HepG2 (cell line): ENCODE data around the gene ARHGEF1. TPM values are rescaled to one million over a fixed set of nuclear protein-coding genes. Genes with fewer than 3 reads are reported as not detected.

ENCODE experiments used
- ETS1 ChIP-seq: sonication (generic); formaldehyde crosslinking; IDR thresholded peaks from 2 replicates; pipeline ENCODE4 v1.4.0; 2020; ENCODE audit warnings: missing genetic modification reagents
- HNRNPLL ChIP-seq: fragments of 200-400 bp; formaldehyde crosslinking; IDR thresholded peaks from 2 replicates; pipeline ENCODE4 v1.6.1; 2017; ENCODE audit warnings: mild to moderate bottlenecking, low read depth, low read length; ENCODE audit not compliant: poor library complexity, severe bottlenecking
- MYNN ChIP-seq: sonication (generic); formaldehyde crosslinking; IDR thresholded peaks from 2 replicates; pipeline ENCODE4 v1.4.0; 2020; ENCODE audit warnings: mild to moderate bottlenecking, low read depth, missing genetic modification reagents
- NAIF1 ChIP-seq: sonication (generic); formaldehyde crosslinking; IDR thresholded peaks from 2 replicates; pipeline ENCODE4 v1.5.0; 2020; ENCODE audit warnings: mild to moderate bottlenecking, missing genetic modification reagents, borderline replicate concordance
- NBN ChIP-seq: fragments of 450-650 bp; conservative IDR thresholded peaks from 2 replicates; pipeline ENCODE4 v1.6.1; 2017
- POLR2AphosphoS5 ChIP-seq: IDR thresholded peaks from 2 replicates; pipeline ENCODE4 v1.6.1; 2012; ENCODE audit warnings: low read depth, low read length
- SKI ChIP-seq: fragments of 450-650 bp; IDR thresholded peaks from one replicate; pipeline ENCODE4 v1.6.1; 2018; ENCODE audit warnings: mild to moderate bottlenecking; ENCODE audit not compliant: partially characterized antibody
- SP5 ChIP-seq: IDR thresholded peaks from 2 replicates; pipeline ENCODE4 v1.6.1; 2016; ENCODE audit warnings: low read depth, borderline replicate concordance
- ZC3H4 ChIP-seq: sonication (generic); formaldehyde crosslinking; IDR thresholded peaks from 2 replicates; pipeline ENCODE4 v1.4.0; 2020; ENCODE audit warnings: missing genetic modification reagents, borderline replicate concordance
- ZNF329 ChIP-seq: sonication (generic); formaldehyde crosslinking; IDR thresholded peaks from 2 replicates; pipeline ENCODE4 v1.9.0; 2021; ENCODE audit warnings: low read depth, mild to moderate bottlenecking, missing genetic modification reagents
- ZNF335 ChIP-seq: sonication (generic); formaldehyde crosslinking; IDR thresholded peaks from 2 replicates; pipeline ENCODE4 v1.4.0; 2020; ENCODE audit warnings: missing genetic modification reagents
- ZNF550 ChIP-seq: sonication (generic); formaldehyde crosslinking; IDR thresholded peaks from 2 replicates; pipeline ENCODE4 v1.4.0; 2020; ENCODE audit warnings: mild to moderate bottlenecking, missing genetic modification reagents, borderline replicate concordance
- ZNF557 ChIP-seq: sonication (generic); formaldehyde crosslinking; IDR thresholded peaks from 2 replicates; pipeline ENCODE4 v1.4.0; 2020; ENCODE audit warnings: missing genetic modification reagents
- ZNF614 ChIP-seq: IDR thresholded peaks from 2 replicates; pipeline ENCODE4 v1.6.1; 2018; ENCODE audit warnings: missing biosample characterization, missing genetic modification reagents, inconsistent platforms, borderline replicate concordance
- ZNF737 ChIP-seq: sonication (generic); formaldehyde crosslinking; IDR thresholded peaks from 2 replicates; pipeline ENCODE4 v1.5.0; 2020; ENCODE audit warnings: missing genetic modification reagents, mild to moderate bottlenecking, borderline replicate concordance
- ZNF75D ChIP-seq: sonication (generic); formaldehyde crosslinking; IDR thresholded peaks from 2 replicates; pipeline ENCODE4 v1.8.1; 2023; ENCODE audit warnings: missing genetic modification reagents, mild to moderate bottlenecking, borderline replicate concordance
- ZNF775 ChIP-seq: sonication (generic); formaldehyde crosslinking; IDR thresholded peaks from 2 replicates; pipeline ENCODE4 v1.4.0; 2020; ENCODE audit warnings: missing genetic modification reagents, mild to moderate bottlenecking, moderate library complexity, borderline replicate concordance
- ZSCAN12 ChIP-seq: sonication (generic); formaldehyde crosslinking; IDR thresholded peaks from 2 replicates; pipeline ENCODE4 v1.9.0; 2021; ENCODE audit warnings: mild to moderate bottlenecking, missing genetic modification reagents
- polyA plus RNA-seq, 8 experiments: library from polyadenylated mRNA; depleted of rRNA in 3 of 8; stranded (reverse) in 7 of 8; unstranded in 1 of 8; fragments of >200 nt; fragmentation: Illumina TruSeq in 4 of 8; extraction: Trizol in 4 of 8; gene quantifications; 2 replicates each; pipeline versions ENCODE4 v1.2.1 to v1.2.3, GENCODE V29; 2011 to 2016; ENCODE audit warnings: low read depth in 4 of 8, missing spikeins in 1 of 8, mixed read lengths in 1 of 8; ENCODE audit not compliant: insufficient read depth in 1 of 8
- total RNA-seq, 5 experiments: library from RNA; depleted of rRNA; stranded (reverse); fragments of >200 nt; fragmentation: Illumina TruSeq; extraction: Trizol; gene quantifications; 2 replicates each; pipeline ENCODE4 v1.2.3, GENCODE V29; 2016; ENCODE audit warnings: low read depth in 1 of 5
- TF ChIP-seq, protein P1 (sequence below): sonication (generic); formaldehyde crosslinking; IDR thresholded peaks from one replicate; pipeline ENCODE4 v1.5.1; 2020; ENCODE audit warnings: mild to moderate bottlenecking, missing genetic modification reagents; ENCODE audit errors: not compliant biosample characterization
- TF ChIP-seq, protein P2 (sequence below): sonication (generic); formaldehyde crosslinking; IDR thresholded peaks from 2 replicates; pipeline ENCODE4 v1.5.0; 2020; ENCODE audit warnings: missing genetic modification reagents, mild to moderate bottlenecking, borderline replicate concordance

ARHGEF1 gene
- total and polyA plus RNA-seq, 2 of the 13 experiments (the other 11 are each of a cell fraction or from before 2014, with no cell fraction given) = 33.7 to 34.7 TPM

- TF ChIP-seq, protein P1, sequence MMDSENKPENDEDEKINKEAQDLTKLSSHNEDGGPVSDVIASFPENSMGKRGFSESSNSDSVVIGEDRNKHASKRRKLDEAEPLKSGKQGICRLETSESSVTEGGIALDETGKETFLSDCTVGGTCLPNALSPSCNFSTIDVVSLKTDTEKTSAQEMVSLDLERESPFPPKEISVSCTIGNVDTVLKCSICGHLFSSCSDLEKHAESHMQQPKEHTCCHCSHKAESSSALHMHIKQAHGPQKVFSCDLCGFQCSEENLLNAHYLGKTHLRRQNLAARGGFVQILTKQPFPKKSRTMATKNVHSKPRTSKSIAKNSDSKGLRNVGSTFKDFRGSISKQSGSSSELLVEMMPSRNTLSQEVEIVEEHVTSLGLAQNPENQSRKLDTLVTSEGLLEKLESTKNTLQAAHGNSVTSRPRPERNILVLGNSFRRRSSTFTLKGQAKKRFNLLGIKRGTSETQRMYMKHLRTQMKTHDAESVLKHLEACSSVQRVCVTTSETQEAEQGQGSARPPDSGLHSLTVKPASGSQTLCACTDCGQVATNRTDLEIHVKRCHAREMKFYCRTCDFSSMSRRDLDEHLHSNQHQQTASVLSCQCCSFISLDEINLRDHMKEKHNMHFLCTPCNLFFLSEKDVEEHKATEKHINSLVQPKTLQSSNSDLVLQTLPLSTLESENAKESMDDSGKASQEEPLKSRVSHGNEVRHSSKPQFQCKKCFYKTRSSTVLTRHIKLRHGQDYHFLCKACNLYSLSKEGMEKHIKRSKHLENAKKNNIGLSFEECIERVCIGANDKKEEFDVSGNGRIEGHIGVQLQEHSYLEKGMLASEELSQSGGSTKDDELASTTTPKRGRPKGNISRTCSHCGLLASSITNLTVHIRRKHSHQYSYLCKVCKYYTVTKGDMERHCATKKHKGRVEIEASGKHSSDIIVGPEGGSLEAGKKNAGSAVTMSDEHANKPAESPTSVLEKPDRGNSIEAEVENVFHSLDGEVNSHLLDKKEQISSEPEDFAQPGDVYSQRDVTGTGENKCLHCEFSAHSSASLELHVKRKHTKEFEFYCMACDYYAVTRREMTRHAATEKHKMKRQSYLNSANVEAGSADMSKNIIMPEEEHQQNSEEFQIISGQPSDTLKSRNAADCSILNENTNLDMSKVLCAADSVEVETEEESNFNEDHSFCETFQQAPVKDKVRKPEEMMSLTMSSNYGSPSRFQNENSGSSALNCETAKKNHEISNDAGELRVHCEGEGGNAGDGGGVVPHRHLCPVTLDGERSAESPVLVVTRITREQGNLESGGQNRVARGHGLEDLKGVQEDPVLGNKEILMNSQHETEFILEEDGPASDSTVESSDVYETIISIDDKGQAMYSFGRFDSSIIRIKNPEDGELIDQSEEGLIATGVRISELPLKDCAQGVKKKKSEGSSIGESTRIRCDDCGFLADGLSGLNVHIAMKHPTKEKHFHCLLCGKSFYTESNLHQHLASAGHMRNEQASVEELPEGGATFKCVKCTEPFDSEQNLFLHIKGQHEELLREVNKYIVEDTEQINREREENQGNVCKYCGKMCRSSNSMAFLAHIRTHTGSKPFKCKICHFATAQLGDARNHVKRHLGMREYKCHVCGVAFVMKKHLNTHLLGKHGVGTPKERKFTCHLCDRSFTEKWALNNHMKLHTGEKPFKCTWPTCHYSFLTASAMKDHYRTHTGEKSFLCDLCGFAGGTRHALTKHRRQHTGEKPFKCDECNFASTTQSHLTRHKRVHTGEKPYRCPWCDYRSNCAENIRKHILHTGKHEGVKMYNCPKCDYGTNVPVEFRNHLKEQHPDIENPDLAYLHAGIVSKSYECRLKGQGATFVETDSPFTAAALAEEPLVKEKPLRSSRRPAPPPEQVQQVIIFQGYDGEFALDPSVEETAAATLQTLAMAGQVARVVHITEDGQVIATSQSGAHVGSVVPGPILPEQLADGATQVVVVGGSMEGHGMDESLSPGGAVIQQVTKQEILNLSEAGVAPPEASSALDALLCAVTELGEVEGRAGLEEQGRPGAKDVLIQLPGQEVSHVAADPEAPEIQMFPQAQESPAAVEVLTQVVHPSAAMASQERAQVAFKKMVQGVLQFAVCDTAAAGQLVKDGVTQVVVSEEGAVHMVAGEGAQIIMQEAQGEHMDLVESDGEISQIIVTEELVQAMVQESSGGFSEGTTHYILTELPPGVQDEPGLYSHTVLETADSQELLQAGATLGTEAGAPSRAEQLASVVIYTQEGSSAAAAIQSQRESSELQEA (CRISPR knock-in tag) = peak; percentile 24
- no peak for TF ChIP-seq MYNN (CRISPR knock-in tag)
- TF ChIP-seq ZNF329 (CRISPR knock-in tag) = peak; percentile 56; the same call in 1 of the 2 replicates
- TF ChIP-seq ZSCAN12 = peak; percentile 89
- TF ChIP-seq HNRNPLL = peak; percentile 85
- peak; percentile 83 for TF ChIP-seq POLR2AphosphoS5
- TF ChIP-seq ZNF614 = peak; percentile 84
- TF ChIP-seq ZNF335 (CRISPR knock-in tag) = no peak; the same call in 1 of the 2 replicates
- TF ChIP-seq ZNF75D = no peak
- TF ChIP-seq ZNF775 (CRISPR knock-in tag) = no peak
- no peak for TF ChIP-seq ZNF550 (CRISPR knock-in tag)
- no peak for TF ChIP-seq ZNF557 (CRISPR knock-in tag)
- no peak; the same call in 1 of the 2 replicates for TF ChIP-seq SP5 (CRISPR knock-in tag)
- no peak for TF ChIP-seq ZNF737 (CRISPR knock-in tag)
- TF ChIP-seq ETS1 (CRISPR knock-in tag) = 0 out of 2 replicates have a peak, but pooled peaks have one; percentile 48
- TF ChIP-seq ZC3H4 (CRISPR knock-in tag) = no peak
- TF ChIP-seq, protein P2, sequence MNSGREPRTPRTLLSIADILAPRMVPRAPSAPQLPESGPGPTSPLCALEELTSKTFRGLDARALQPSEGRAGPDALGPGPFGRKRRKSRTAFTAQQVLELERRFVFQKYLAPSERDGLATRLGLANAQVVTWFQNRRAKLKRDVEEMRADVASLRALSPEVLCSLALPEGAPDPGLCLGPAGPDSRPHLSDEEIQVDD (CRISPR knock-in tag) = no peak
- no peak for TF ChIP-seq NBN
- no peak for TF ChIP-seq NAIF1 (CRISPR knock-in tag)
- TF ChIP-seq SKI = peak; percentile 66
These were observed 1.1 kb downstream of the ARHGEF1 start (continued) for GRCh38 chr19:41883821-41884733.
